H9 (cell line): ENCODE measurements around the gene ENTREP3. TPM values are rescaled to one million over a fixed set of nuclear protein-coding genes. Genes with fewer than 3 reads are reported as not detected.
"Not testable (repeated sequence)": the region's sequence is repeated elsewhere in the genome, so short reads cannot be mapped to it uniquely, and the experiment has no call there.

Experiments
- DNase-seq: peaks from one replicate; pipeline ENCODE4 v3.0.0-alpha.2; 2017
- H2AFZ ChIP-seq: one replicate; pipeline ENCODE4 v1.6.1; 2013; ENCODE audit warnings: mild to moderate bottlenecking, low read length, control low read depth, moderate library complexity
- H2AK5ac ChIP-seq: 2 replicates; pipeline ENCODE4 v1.6.1; 2013; ENCODE audit warnings: low read length, control low read depth, mixed read lengths; ENCODE audit not compliant: insufficient read length
- H2BK120ac ChIP-seq: one replicate; pipeline ENCODE4 v1.6.1; 2013; ENCODE audit warnings: low read depth, mild to moderate bottlenecking, low read length, control low read depth, inconsistent platforms; ENCODE audit not compliant: poor library complexity, severe bottlenecking
- H2BK12ac ChIP-seq: 2 replicates; pipeline ENCODE4 v1.6.1; 2013; ENCODE audit warnings: low read length, control low read depth, mixed read lengths, low read depth; ENCODE audit not compliant: insufficient read length
- H2BK15ac ChIP-seq: 2 replicates; pipeline ENCODE4 v1.6.1; 2013; ENCODE audit warnings: low read depth, low read length, control low read depth
- H2BK20ac ChIP-seq: one replicate; pipeline ENCODE4 v1.6.1; 2013; ENCODE audit warnings: low read depth, mild to moderate bottlenecking, low read length, control low read depth, inconsistent platforms; ENCODE audit not compliant: poor library complexity, severe bottlenecking
- H2BK5ac ChIP-seq: 2 replicates; pipeline ENCODE4 v1.6.1; 2013; ENCODE audit warnings: low read length, control low read depth, mixed read lengths; ENCODE audit not compliant: insufficient read length
- H3K14ac ChIP-seq: 2 replicates; pipeline ENCODE4 v1.6.1; 2013; ENCODE audit warnings: low read length, control low read depth; ENCODE audit not compliant: insufficient read depth
- H3K18ac ChIP-seq: 2 replicates; pipeline ENCODE4 v1.6.1; 2013; ENCODE audit warnings: low read depth, mild to moderate bottlenecking, mixed read lengths, low read length, control low read depth; ENCODE audit not compliant: insufficient read length
- H3K23ac ChIP-seq: 2 replicates; pipeline ENCODE4 v1.6.1; 2013; ENCODE audit warnings: low read length, control low read depth, mixed read lengths, low read depth; ENCODE audit not compliant: insufficient read length
- H3K23me2 ChIP-seq: 2 replicates; pipeline ENCODE4 v1.6.1; 2013; ENCODE audit warnings: low read depth, mild to moderate bottlenecking, mixed read lengths, low read length, control low read depth; ENCODE audit not compliant: insufficient read length, poor library complexity, severe bottlenecking
- H3K27ac ChIP-seq: 2 replicates; pipeline ENCODE4 v1.5.1; 2013; ENCODE audit warnings: low read length, control low read depth, mixed read lengths, low read depth; ENCODE audit not compliant: insufficient read length
- H3K27me3 ChIP-seq: 2 replicates; pipeline ENCODE4 v1.6.1; 2013; ENCODE audit warnings: low read length, control low read depth, inconsistent platforms; ENCODE audit not compliant: insufficient read depth
- H3K4ac ChIP-seq: 2 replicates; pipeline ENCODE4 v1.6.1; 2013; ENCODE audit warnings: low read depth, mild to moderate bottlenecking, control low read depth, inconsistent platforms, low read length, moderate library complexity
- H3K4me1 ChIP-seq: 2 replicates; pipeline ENCODE4 v1.6.1; 2013; ENCODE audit warnings: low read length, control low read depth, inconsistent platforms; ENCODE audit not compliant: insufficient read depth
- H3K4me2 ChIP-seq: 2 replicates; pipeline ENCODE4 v1.6.1; 2013; ENCODE audit warnings: low read length, control low read depth, mixed read lengths; ENCODE audit not compliant: insufficient read length, insufficient read depth
- H3K56ac ChIP-seq: 2 replicates; pipeline ENCODE4 v1.6.1; 2013; ENCODE audit warnings: low read depth, mild to moderate bottlenecking, mixed read lengths, low read length, control low read depth; ENCODE audit not compliant: insufficient read length
- H3K79me1 ChIP-seq: 2 replicates; pipeline ENCODE4 v1.6.1; 2013; ENCODE audit warnings: low read depth, mild to moderate bottlenecking, moderate library complexity, low read length, control low read depth, inconsistent platforms; ENCODE audit not compliant: insufficient read depth, poor library complexity, severe bottlenecking
- H3K79me2 ChIP-seq: 2 replicates; pipeline ENCODE4 v1.6.1; 2013; ENCODE audit warnings: low read length, control low read depth, inconsistent platforms; ENCODE audit not compliant: insufficient read depth
- H3K9ac ChIP-seq: 2 replicates; pipeline ENCODE4 v1.6.1; 2013; ENCODE audit warnings: low read length, control low read depth, mixed read lengths; ENCODE audit not compliant: insufficient read length; ENCODE audit errors: extremely low read depth
- H3K9me3 ChIP-seq: one replicate; pipeline ENCODE4 v1.6.1; 2013; ENCODE audit warnings: low read depth, low read length, inconsistent platforms; ENCODE audit not compliant: control insufficient read depth
- H3T11ph ChIP-seq: one replicate; pipeline ENCODE4 v1.6.1; 2013; ENCODE audit warnings: mild to moderate bottlenecking, low read length, control low read depth, inconsistent platforms
- H4K20me1 ChIP-seq: one replicate; pipeline ENCODE4 v1.6.1; 2013; ENCODE audit not compliant: control insufficient read depth, insufficient read length, insufficient read depth
- H4K5ac ChIP-seq: 2 replicates; pipeline ENCODE4 v1.6.1; 2013; ENCODE audit warnings: low read depth, mild to moderate bottlenecking, mixed read lengths, low read length, control low read depth; ENCODE audit not compliant: insufficient read length
- H4K8ac ChIP-seq: replicated peaks from 2 replicates; pipeline ENCODE4 v1.6.1; 2013; ENCODE audit warnings: low read length, control low read depth, mixed read lengths, low read depth; ENCODE audit not compliant: insufficient read length
- H4K91ac ChIP-seq: 2 replicates; pipeline ENCODE4 v1.6.1; 2013; ENCODE audit warnings: low read depth, mild to moderate bottlenecking, moderate library complexity, mixed read lengths, low read length, control low read depth; ENCODE audit not compliant: insufficient read length
- H3K27ac Mint-ChIP-seq, 3 experiments: 2 replicates in 2 of 3; 3 replicates in 1 of 3; pipeline ENCODE4 v1.8.0; 2020 to 2021; ENCODE audit warnings: mixed read lengths in 3 of 3, mild to moderate bottlenecking in 1 of 3, moderate library complexity in 1 of 3
- H3K27me3 Mint-ChIP-seq: 2 replicates; pipeline ENCODE4 v1.8.0; 2021; ENCODE audit warnings: low read depth, mild to moderate bottlenecking, moderate library complexity, mixed read lengths
- H3K36me3 Mint-ChIP-seq, 3 experiments: 2 replicates in 2 of 3; 3 replicates in 1 of 3; pipeline ENCODE4 v1.8.0; 2020 to 2021; ENCODE audit warnings: low read depth in 3 of 3, mixed read lengths in 3 of 3; ENCODE audit not compliant: insufficient read depth in 1 of 3
- H3K4me1 Mint-ChIP-seq, 2 experiments: 2 replicates each; pipeline ENCODE4 v1.8.0; 2020; ENCODE audit warnings: mixed read lengths in 2 of 2
- H3K4me3 Mint-ChIP-seq, 2 experiments: 2 replicates in 1 of 2; 3 replicates in 1 of 2; pipeline ENCODE4 v1.8.0; 2020 to 2021; ENCODE audit warnings: mild to moderate bottlenecking in 2 of 2, mixed read lengths in 2 of 2, moderate library complexity in 1 of 2
- H3K9me3 Mint-ChIP-seq, 2 experiments: 2 replicates in 1 of 2; 3 replicates in 1 of 2; pipeline ENCODE4 v1.8.0; 2020; ENCODE audit warnings: mild to moderate bottlenecking in 2 of 2, mixed read lengths in 2 of 2, moderate library complexity in 1 of 2
- CTCF ChIP-seq: fragments of 200-600 bp; sonication (generic); conservative IDR thresholded peaks from 3 replicates; pipeline ENCODE4 v1.8.0; 2021; ENCODE audit warnings: antibody characterized with exemption, mild to moderate bottlenecking
- WGBS: extraction: QIAGEN DNeasy Blood & Tissue Kit; methylation state at CpG from one replicate; pipeline ENCODE4 v1.1.7; 2013; ENCODE audit warnings: missing lambda C conversion rate, low lambda C conversion rate, mixed read lengths; ENCODE audit not compliant: insufficient read length; ENCODE audit errors: extremely low coverage; 5-methylcytosine and 5-hydroxymethylcytosine counted together
- total RNA-seq: library from RNA; stranded (reverse); gene quantifications from 2 replicates; pipeline ENCODE4 v1.2.1, GENCODE V29; 2021

ENTREP3 gene
- total RNA-seq, 1 experiment from 2014 or later, result 41.0 TPM

- Histone ChIP-seq H2BK15ac (no peak overlapping the region), H2BK12ac (no peak overlapping the region), H2BK5ac (no peak overlapping the region), H3K9me3 (no peaks in the 10 kb centered on the region), H2AK5ac (no peak overlapping the region), H3K79me1 (no peaks in the 10 kb centered on the region), H4K20me1 (no peaks in the 10 kb centered on the region), H3K27ac (no peak overlapping the region), H3K23ac (no peak overlapping the region), H4K91ac (no peak overlapping the region), H3K79me2 (no peaks in the 10 kb centered on the region), H3T11ph (no peak overlapping the region), H3K4me2 (no peak overlapping the region), H3K23me2 (peaks cover 12% of the 10 kb centered on the region), H2BK120ac (no peak overlapping the region), H2AFZ (no peak overlapping the region), H4K5ac (no peak overlapping the region), H3K4me1 (no peaks in the 10 kb centered on the region; the same call in 1 of the 2 replicates), H3K27me3 (no peaks in the 10 kb centered on the region; the same call in 1 of the 2 replicates), H3K9ac (no peak overlapping the region), H3K56ac (no peak overlapping the region), H3K14ac (no peak overlapping the region; the same call in 1 of the 2 replicates), H3K18ac (no peak overlapping the region), H4K8ac (no peak overlapping the region), H2BK20ac (no peak overlapping the region), H3K4ac (no peak overlapping the region)
- H3K4me1 Mint-ChIP-seq, result peaks cover 12 to 23% of the 10 kb centered on the region in 2 experiments
- no peaks in the 10 kb centered on the region for H3K9me3 Mint-ChIP-seq
- TF ChIP-seq CTCF, result no peak
- WGBS, result no CpG with 5 or more reads among the region's 17 CpGs
- H3K27me3 Mint-ChIP-seq, result peaks cover 18% of the 10 kb centered on the region
- H3K4me3 Mint-ChIP-seq, result no peak overlapping the region
- no peak for DNase-seq
- H3K27ac Mint-ChIP-seq, result no peak overlapping the region
- peaks cover 0 to 5% (median 0%) of the 10 kb centered on the region in 3 experiments; a peak in 1 of 7 replicates for H3K36me3 Mint-ChIP-seq
Observed at GRCh38 chr1:155293086-155293749, 37.9 kb upstream of the ENTREP3 start.

- H3K4me3 Mint-ChIP-seq, H3K27me3 ChIP-seq, H2BK15ac ChIP-seq, H4K8ac ChIP-seq, H3K56ac ChIP-seq, H3K9me3 Mint-ChIP-seq, H3K27ac ChIP-seq, H2BK12ac ChIP-seq, H3T11ph ChIP-seq, H3K4me2 ChIP-seq, H3K36me3 Mint-ChIP-seq, H3K4ac ChIP-seq, H3K9ac ChIP-seq, H3K23ac ChIP-seq, H2AK5ac ChIP-seq, H3K4me1 ChIP-seq, H4K5ac ChIP-seq, DNase-seq, H3K18ac ChIP-seq, H2BK5ac ChIP-seq, H3K79me2 ChIP-seq, H3K14ac ChIP-seq, H2BK120ac ChIP-seq, H2BK20ac ChIP-seq, H4K20me1 ChIP-seq, H3K79me1 ChIP-seq, H3K27ac Mint-ChIP-seq, H4K91ac ChIP-seq, H3K4me1 Mint-ChIP-seq, H3K9me3 ChIP-seq, H2AFZ ChIP-seq: not testable (repeated sequence)
- peaks cover 12% of the 10 kb centered on the region for H3K23me2 ChIP-seq
- peaks cover 16% of the 10 kb centered on the region for H3K27me3 Mint-ChIP-seq
- no CpG with 5 or more reads among the region's 10 CpGs for WGBS
Observed at GRCh38 chr1:155291006-155291405, 35.7 kb upstream of the ENTREP3 start.
